GM18511 (cell line): ENCODE measurements around the gene EIF2AK2.

Source experiments
- ATAC-seq: cut with Tn5 transposase; IDR thresholded peaks from one replicate; pipeline ENCODE4 v1.9.1; 2021; ENCODE audit warnings: mild to moderate bottlenecking, moderate library complexity; ENCODE audit not compliant: unreplicated experiment

The EIF2AK2 gene

DNA sequence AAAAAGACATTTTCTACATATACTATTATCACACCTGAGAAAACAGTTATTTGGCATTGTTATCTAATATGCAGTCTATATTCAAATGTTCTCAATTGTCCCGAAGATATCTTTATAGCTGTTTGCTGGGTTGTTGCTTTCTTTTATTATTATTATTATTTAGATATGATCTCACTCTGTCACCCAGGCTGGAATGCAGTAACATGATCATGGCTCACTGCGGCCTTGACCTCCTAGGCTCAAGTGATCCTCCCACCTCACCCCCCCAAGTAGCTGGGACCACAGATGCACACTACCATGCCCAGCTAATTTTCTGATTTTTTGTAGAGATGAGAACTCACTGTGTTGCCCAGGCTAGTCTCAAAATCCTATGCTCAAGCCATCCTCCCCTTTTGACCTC is 52.6 kb downstream of the EIF2AK2 start:
- ATAC-seq, result no peak

- no peak for ATAC-seq
Measured at GRCh38 chr2:37102588-37102987, 54.2 kb downstream of the EIF2AK2 start.

- no peak for ATAC-seq
Measured at GRCh38 chr2:37100054-37100453, 56.7 kb downstream of the EIF2AK2 start.

GRCh38 chr2:37098416-37099118 is 58.2 kb downstream of the EIF2AK2 start:
- no peak for ATAC-seq

GRCh38 chr2:37096568-37096967 is 60.2 kb downstream of the EIF2AK2 start:
- ATAC-seq, result no peak

DNA sequence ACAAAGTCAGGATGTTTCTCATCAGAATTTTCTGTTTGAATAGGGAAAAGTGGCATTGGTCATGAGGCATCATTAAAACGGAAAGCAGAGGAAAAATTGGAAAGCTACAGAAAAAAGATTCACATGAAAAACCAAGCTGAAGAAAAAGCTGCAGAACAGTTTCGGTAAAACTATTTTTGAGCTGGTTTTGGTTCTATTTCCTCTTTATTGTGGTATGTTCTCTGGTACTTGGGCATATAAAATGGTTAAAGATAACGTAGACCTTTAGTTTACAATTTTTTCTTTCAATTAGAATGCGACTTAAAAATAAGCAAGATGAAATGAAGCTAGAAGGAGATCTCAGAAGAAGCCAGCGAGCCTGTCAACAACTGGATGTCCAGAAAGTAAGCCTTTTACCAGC is 64.9 kb downstream of the EIF2AK2 start:
- ATAC-seq, result peak; percentile 60

DNA sequence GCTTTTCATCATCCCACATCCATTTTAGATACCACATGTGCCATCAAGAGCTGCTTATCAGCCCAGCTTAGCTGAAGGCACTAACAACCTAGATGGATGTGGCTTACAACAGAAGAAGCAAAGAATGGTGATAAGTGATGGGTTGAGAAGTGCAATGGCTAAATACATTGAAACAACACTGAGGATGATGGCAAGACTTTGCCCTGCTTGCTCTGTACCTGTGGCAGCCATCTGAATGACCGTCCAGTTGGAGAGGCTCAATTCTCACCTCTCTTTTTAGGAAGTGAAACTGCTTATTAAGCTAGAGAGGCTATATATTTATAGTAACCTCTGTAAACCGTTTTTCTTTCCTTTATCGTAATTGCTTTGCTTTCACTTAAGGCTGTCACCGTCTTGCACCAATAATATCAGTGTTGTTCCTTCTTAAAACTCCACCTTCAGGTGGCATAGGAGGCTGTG is 66.7 kb downstream of the EIF2AK2 start:
- peak; percentile 84 for ATAC-seq

- no peak for ATAC-seq
Measured at GRCh38 chr2:37085731-37086147, 71.0 kb downstream of the EIF2AK2 start.

GRCh38 chr2:37084797-37085196 is 72.0 kb downstream of the EIF2AK2 start:
- ATAC-seq, result no peak

- peak; percentile 88 for ATAC-seq
Measured at GRCh38 chr2:37083873-37084794, 72.6 kb downstream of the EIF2AK2 start, which contains the start of the genes GPATCH11 and HEATR5B. Gene GPATCH11 (plus strand): TSS chr2:37084518. CDS start chr2:37088382, 3,864 bp downstream. Gene HEATR5B (minus strand): TSS chr2:37084372. CDS start chr2:37083414, 958 bp downstream.

DNA sequence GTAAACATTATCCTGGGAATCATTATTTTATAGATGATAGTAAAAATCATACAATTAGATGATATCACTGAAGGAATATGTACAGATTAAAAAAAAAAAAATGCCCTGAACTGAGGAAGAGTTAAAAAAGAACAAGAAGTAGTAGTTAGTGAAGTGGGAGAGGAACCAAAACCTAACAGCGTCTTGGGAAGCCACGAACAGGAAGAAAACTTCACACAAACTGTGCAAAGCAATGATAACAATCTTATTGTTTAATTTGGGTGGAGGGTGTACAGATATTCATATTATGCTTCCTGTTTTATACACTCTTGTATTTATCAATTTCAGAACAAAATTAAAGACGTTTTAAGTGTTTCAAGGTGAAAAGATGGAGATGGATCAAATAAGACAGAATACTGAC is 76.1 kb downstream of the EIF2AK2 start:
- no peak for ATAC-seq

DNA sequence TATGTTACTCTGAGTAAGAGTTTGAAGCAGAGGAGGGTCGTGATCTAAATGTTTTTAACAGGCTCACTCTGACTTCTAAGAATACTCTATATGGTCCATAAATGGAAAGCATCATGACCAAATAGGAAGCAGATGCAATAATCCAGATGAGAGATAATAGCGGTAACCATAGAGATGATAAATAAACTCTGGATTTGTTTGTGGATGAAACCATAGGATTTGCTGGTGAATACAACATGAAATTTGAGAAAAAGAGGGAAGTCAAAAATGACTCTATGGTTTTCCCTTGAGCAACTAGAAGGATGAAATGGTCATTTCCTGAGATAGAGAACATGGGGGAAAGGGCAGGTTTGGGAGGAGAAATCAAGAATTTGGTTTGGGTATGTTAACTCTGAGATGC is 76.5 kb downstream of the EIF2AK2 start:
- no peak for ATAC-seq

DNA sequence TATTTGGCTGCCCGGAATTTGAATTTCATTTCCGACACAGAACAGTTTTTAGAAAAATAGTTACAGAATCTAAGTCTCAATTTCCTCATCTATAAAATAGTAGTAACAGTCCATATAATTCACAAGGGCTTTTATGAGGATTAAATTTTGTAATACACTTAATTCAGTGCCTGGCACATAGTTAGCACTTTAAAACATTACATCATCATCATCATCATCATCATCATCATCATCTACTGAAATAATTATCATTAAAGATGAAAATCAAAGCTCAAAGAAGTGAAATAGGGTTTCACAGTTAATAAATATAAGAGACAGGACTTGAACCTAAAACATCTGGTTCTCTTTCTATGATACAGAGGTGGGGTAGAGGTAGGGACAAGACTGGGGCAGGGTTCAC is 85.8 kb downstream of the EIF2AK2 start:
- ATAC-seq, result no peak

- no peak for ATAC-seq
Measured at GRCh38 chr2:37068686-37069085, 88.1 kb downstream of the EIF2AK2 start.

DNA sequence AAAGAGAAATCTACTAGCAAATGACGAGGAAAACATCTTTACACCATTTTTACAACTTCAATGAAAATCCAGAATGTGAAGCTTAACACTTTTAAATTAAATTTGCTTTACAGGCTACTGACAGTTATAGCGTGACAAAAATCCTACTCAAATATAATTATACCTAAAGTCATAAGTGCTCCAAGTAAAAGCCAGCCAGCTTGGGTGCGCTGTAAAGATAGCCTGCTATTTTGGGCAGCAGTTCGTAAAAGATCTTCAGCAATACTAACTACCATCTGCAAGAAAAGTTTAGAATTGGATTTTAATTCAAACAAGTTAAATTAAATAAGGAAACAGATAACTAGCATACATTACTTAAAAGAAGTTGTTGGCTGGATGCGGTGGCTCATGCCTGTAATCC is 95.0 kb downstream of the EIF2AK2 start:
- no peak for ATAC-seq

- ATAC-seq, result no peak
Measured at GRCh38 chr2:37061013-37061711, 95.6 kb downstream of the EIF2AK2 start.

- ATAC-seq, result no peak
Measured at GRCh38 chr2:37060446-37060845, 96.3 kb downstream of the EIF2AK2 start.

DNA sequence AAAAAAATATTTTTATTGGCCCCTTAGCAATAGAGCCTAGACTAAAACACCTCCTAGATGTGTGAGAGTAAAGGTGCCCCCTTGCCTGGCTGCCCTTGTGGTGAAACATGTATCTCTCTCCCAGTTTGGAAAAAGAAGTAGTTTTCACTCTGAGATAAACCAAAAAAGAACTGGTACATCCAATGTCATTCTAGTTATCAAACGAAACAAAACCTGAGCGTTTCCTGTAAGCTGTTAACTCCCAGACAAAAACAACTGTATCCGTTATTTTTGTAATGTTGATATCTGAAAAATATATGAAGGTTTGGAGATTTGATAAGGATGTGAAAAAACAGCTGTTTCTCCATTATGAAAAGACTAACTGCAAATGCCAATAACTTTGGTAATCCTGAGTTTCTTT is 96.9 kb downstream of the EIF2AK2 start:
- ATAC-seq, result no peak

DNA sequence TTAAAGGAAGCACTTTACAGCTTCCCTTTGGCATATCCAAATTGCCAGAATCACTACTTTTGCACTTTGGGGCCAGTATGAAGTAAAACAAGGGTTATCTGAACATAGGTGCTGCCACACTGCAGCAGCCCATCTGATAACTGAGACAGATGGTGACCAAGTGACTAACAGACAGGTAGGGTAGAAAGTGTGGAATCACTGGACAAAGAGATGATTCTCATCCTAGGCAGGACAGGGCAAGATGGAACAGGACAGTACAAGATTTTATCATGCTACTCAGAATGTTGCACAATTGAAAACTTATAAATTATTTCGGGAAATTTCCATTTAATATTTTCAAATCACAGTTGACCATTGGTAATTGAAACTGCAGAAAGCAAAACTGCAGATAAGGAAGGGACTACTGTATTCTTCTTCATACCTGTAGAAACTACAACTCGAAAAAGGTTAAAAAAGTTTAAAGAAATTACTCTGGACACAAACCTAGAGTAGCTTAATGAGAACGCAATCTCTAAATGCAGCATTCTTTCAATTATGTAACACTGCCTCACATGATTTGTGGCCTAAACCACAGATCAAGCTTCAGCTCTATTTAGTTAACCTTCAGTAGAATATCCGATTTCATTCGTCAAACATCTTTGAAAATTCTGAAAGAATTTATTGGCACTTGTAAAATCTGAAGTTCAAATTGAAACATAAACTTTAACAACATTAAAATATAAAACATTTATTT is 104.0 kb downstream of the EIF2AK2 start:
- ATAC-seq, result no peak
